Hepatocyte (in vitro differentiated cells): ENCODE measurements around the gene PRKAA2.

Experiments
- CTCF ChIP-seq: fragments of 200-600 bp; sonication (generic); IDR thresholded peaks from 2 replicates; pipeline ENCODE4 v1.5.1; 2016; ENCODE audit warnings: antibody characterized with exemption, mild to moderate bottlenecking; ENCODE audit not compliant: poor library complexity
- EZH2 ChIP-seq: fragments of 200-600 bp; sonication (generic); IDR thresholded peaks from 2 replicates; pipeline ENCODE4 v1.6.1; 2016; ENCODE audit warnings: antibody characterized with exemption, mild to moderate bottlenecking, borderline replicate concordance
- EZH2phosphoT487 ChIP-seq: fragments of 200-600 bp; sonication (generic); IDR thresholded peaks from one replicate; pipeline ENCODE4 v1.6.1; 2018; ENCODE audit warnings: antibody characterized with exemption, mild to moderate bottlenecking, low read depth, moderate library complexity; ENCODE audit not compliant: unreplicated experiment, severe bottlenecking

- TF ChIP-seq CTCF, result no peak
- TF ChIP-seq EZH2, result no peak
- no peak for TF ChIP-seq EZH2phosphoT487
Observed at GRCh38 chr1:56683569-56683968, 38.5 kb downstream of the PRKAA2 start.
